ENCODE results near the gene TRIM44. TPM values are rescaled to one million over a fixed set of nuclear protein-coding genes. Genes with fewer than 3 reads are reported as not detected.

Gene TRIM44
- total RNA-seq, 2 donors from 2014 or later = 30.6 to 33.2 TPM

DNA sequence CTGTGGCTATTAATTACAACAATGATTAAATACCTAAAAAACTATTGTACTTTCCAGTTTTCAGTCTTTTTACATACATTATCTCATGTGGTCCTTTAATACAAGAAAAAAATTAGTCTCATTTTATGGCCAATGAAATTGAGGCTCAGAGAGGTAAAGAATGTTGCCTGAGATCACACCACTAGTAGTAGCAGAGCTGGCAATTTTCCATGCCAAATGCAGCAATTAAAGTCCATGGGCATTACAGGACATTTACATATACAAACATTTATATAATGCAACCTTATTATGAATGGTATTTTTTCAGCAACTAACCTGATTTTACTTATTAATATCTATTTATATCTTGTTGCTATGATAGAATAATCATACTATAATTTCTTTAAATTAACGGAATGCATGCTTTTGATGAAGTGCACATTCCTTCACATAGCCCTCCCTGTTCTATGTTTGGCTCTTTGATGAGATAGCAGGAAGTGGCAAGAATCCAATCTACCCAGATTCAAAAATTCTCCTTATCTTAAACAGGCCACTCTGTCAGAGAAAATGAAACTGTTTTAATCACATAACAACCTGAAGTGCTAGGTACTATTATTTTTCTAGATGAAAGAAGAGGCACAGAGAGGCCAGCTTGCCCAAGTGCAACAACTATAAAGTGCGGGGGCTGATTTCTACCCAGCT lies 160.4 kb downstream of the TRIM44 start:
- Histone ChIP-seq H3K27me3 (replicated peaks; ENCODE audit: insufficient read depth) (no peaks in the 10 kb centered on the region), H3K36me3 (no peaks in the 10 kb centered on the region), H3K27ac (no peak overlapping the region), H3K4me3 (no peak overlapping the region), H3K4me1 (replicated peaks) (no peaks in the 10 kb centered on the region), H3K9me3 (no peaks in the 10 kb centered on the region)
- WGBS = 59% methylated on average over 2 of the region's 2 CpGs
- no peak for TF ChIP-seq POLR2AphosphoS5 (IDR thresholded peaks at IDR 0.05)
- TF ChIP-seq, protein P1, sequence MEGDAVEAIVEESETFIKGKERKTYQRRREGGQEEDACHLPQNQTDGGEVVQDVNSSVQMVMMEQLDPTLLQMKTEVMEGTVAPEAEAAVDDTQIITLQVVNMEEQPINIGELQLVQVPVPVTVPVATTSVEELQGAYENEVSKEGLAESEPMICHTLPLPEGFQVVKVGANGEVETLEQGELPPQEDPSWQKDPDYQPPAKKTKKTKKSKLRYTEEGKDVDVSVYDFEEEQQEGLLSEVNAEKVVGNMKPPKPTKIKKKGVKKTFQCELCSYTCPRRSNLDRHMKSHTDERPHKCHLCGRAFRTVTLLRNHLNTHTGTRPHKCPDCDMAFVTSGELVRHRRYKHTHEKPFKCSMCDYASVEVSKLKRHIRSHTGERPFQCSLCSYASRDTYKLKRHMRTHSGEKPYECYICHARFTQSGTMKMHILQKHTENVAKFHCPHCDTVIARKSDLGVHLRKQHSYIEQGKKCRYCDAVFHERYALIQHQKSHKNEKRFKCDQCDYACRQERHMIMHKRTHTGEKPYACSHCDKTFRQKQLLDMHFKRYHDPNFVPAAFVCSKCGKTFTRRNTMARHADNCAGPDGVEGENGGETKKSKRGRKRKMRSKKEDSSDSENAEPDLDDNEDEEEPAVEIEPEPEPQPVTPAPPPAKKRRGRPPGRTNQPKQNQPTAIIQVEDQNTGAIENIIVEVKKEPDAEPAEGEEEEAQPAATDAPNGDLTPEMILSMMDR (IDR thresholded peaks at IDR 0.05) = no peak
- no peak for TF ChIP-seq POLR2A (IDR thresholded peaks at IDR 0.05)
- no peak for DNase-seq (ENCODE audit: low spot score)
- intact Hi-C loops (cut with DNase I) = loop anchor here (5.0 kb wide), 3 partner anchors 206 to 444 kb away; partner anchors contain the start of gene FJX1

DNA sequence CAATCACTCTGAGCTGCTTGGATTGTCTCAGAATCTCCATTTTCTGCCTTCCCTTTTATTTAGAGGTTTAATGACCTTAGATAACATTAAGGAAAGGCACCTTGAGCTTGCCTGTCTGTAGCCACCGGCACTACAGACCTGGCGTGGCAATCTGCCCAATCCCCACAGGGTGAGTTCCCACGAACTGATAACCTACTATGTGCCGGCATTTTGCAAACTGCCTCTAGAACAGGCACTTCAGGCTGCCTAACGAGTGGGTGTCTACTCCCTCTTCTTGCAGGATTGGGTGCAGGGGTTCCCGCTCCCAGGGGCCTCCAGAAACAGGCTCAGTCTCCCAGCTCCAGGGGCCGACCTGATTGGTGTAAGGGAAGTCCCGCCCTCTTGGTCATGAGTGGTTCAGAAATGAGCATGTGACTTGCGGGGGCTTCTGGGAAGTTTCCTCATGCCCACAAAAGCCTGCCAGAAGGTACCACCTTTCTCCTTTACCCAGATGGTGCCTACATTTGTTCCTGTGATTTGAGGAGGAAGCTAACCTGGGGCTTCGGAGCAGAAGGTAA lies 161.2 kb downstream of the TRIM44 start:
- DNase-seq (ENCODE audit: low spot score) = no peak
- intact Hi-C loops (cut with DNase I) = loop anchor here (5.0 kb wide), 3 partner anchors 207 to 443 kb away; partner anchors contain the start of gene FJX1
- TF ChIP-seq POLR2AphosphoS5 (IDR thresholded peaks at IDR 0.05) (no peak), POLR2A (IDR thresholded peaks at IDR 0.05) (no peak)
- TF ChIP-seq, protein P1 (IDR thresholded peaks at IDR 0.05) = no peak
- H3K4me1 ChIP-seq (replicated peaks) = no peaks in the 10 kb centered on the region
- no peak overlapping the region for H3K4me3 ChIP-seq
- H3K27me3 ChIP-seq (replicated peaks; ENCODE audit: insufficient read depth) = no peaks in the 10 kb centered on the region
- no peaks in the 10 kb centered on the region for H3K9me3 ChIP-seq
- no peak overlapping the region for H3K27ac ChIP-seq
- 89% methylated on average over 10 of the region's 10 CpGs for WGBS
- no peaks in the 10 kb centered on the region for H3K36me3 ChIP-seq

DNA sequence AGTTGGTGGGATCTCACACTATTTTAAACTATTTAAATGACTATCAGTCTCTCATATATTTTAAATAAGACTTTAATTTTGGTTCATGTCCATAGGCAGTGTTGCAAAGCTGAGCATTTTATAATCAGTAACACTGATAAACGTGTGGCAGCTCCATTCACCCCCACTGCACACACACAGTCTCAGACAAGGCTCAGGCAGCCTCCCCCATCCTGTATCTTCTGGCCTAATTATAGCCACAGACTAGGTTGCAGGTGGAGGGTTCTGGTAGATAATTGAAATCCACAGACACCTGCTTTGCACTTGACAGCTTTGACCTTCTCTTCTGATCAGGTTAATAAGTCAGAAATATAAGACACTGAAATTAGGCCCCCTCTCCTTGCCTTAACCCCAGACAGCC lies 162.8 kb downstream of the TRIM44 start:
- DNase-seq (ENCODE audit: low spot score) = no peak
- H3K27me3 ChIP-seq (replicated peaks; ENCODE audit: insufficient read depth) = no peaks in the 10 kb centered on the region
- intact Hi-C loops (cut with DNase I) = no loop called here
- TF ChIP-seq, protein P1 (IDR thresholded peaks at IDR 0.05) = no peak
- no peak for TF ChIP-seq POLR2A (IDR thresholded peaks at IDR 0.05)
- no peak for TF ChIP-seq POLR2AphosphoS5 (IDR thresholded peaks at IDR 0.05)
- H3K4me1 ChIP-seq (replicated peaks) = no peaks in the 10 kb centered on the region
- H3K36me3 ChIP-seq = no peaks in the 10 kb centered on the region
- no peak overlapping the region for H3K27ac ChIP-seq
- WGBS = 75% methylated on average over 1 of the region's 1 CpG
- H3K4me3 ChIP-seq = no peak overlapping the region
- no peaks in the 10 kb centered on the region for H3K9me3 ChIP-seq

DNA sequence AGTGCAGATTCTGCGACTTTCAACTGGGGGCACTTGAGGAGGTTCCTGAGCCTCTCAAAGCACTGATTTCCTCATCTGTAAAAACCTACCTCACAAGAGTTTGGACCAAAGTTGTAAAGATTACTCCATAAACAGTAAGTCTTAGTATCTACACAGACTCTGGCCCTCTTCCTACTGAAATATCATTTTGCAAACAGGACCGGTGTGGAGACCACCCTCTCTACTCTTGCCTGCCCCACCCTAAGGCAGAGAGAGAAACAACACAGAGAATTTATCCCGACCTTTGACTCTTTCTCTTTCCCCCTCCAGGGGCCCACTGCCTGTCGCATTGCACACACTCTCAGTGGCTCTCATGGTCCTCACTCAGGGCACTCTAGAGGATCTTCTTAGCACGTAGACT lies 163.4 kb downstream of the TRIM44 start:
- WGBS = 92% methylated on average over 5 of the region's 5 CpGs
- Histone ChIP-seq H3K27me3 (replicated peaks; ENCODE audit: insufficient read depth) (no peaks in the 10 kb centered on the region), H3K4me3 (no peak overlapping the region), H3K9me3 (no peaks in the 10 kb centered on the region), H3K4me1 (replicated peaks) (no peaks in the 10 kb centered on the region), H3K36me3 (no peaks in the 10 kb centered on the region), H3K27ac (no peak overlapping the region)
- no peak for DNase-seq (ENCODE audit: low spot score)
- intact Hi-C loops (cut with DNase I) = no loop called here
- TF ChIP-seq, protein P1 (IDR thresholded peaks at IDR 0.05) = no peak
- TF ChIP-seq POLR2AphosphoS5 (IDR thresholded peaks at IDR 0.05) (no peak), POLR2A (IDR thresholded peaks at IDR 0.05) (no peak)

DNA sequence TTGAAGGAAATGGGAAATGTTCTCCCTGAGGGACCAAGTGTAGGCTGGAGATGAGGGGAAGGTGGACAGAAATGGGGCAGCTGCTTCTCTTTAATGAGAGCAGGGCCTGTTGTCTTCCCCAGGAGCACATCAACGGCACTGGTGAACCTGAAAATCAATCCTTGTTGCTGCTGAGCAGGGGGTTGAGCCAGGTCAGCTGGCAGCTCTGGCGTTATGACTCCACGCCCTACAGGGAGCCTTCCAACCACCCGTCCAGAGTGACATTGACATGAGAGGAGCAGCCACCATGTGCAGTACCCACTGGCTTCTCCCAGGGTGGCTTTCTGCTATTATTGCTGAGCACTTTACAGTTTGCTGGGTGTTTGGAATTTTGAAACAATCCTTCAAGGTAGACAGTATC lies 164.4 kb downstream of the TRIM44 start:
- H3K9me3 ChIP-seq = no peaks in the 10 kb centered on the region
- no peak overlapping the region for H3K27ac ChIP-seq
- no peaks in the 10 kb centered on the region for H3K4me1 ChIP-seq (replicated peaks)
- H3K27me3 ChIP-seq (replicated peaks; ENCODE audit: insufficient read depth) = no peaks in the 10 kb centered on the region
- no peak overlapping the region for H3K4me3 ChIP-seq
- no peak for TF ChIP-seq POLR2A (IDR thresholded peaks at IDR 0.05)
- TF ChIP-seq POLR2AphosphoS5 (IDR thresholded peaks at IDR 0.05) = no peak
- TF ChIP-seq, protein P1 (IDR thresholded peaks at IDR 0.05) = no peak
- no peak for DNase-seq (ENCODE audit: low spot score)
- 61% methylated on average over 4 of the region's 4 CpGs for WGBS
- no peaks in the 10 kb centered on the region for H3K36me3 ChIP-seq
- intact Hi-C loops (cut with DNase I) = no loop called here
